Measurements from ENCODE around the gene PPP4R4.
"Not testable (repeated sequence)": the region's sequence is repeated elsewhere in the genome, so short reads cannot be mapped to it uniquely, and the experiment has no call there.

The PPP4R4 gene

DNA sequence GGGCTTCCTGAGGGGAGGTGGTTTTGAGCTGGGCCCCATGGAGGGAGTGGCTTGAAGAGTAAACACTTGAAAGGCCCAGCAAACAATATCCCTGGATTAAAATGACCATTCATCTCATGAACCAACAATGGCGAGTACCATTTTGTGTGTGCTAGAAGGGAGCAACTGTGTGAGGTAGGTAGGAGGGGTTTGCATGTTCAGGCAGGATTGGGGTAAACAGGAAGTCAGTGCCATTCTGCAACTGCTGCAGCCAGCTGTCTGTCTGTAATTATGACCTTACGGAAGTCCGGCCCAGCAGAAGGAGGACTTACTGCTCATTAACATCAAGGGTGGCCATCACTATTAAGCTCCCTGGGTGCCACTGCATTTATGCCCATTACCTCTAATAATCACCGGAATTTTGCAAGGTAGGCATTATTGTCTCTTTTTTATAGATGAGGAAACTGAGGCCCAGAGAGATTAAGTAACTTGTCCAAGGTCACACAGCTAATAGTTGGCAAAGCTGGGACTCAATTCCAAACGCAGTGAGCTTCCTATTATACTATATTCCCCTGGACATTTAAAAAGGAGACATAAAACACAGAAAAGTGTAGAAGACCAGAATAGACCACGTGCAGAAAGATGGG lies 28.1 kb upstream of the PPP4R4 start:
- no peak for DNase-seq

DNA sequence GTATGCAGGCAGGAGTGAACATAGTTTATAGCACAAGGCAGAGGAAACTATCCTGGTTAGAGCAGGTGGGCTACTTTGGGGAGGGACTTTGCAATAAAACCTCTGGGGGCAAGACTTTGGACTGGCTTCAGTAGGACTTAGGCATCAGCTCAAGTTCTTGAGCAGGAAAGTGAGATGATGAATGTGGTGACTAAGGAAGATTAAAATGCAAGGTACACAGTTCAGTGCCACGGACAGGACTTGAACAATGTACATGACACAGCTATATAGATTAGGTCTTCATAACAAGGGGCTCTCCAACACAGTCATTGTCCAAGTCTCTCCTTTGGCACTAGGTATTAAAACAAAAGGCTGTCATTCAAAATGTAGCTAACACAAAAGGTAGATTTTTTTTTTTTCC lies 21.4 kb upstream of the PPP4R4 start:
- DNase-seq = no peak

DNA sequence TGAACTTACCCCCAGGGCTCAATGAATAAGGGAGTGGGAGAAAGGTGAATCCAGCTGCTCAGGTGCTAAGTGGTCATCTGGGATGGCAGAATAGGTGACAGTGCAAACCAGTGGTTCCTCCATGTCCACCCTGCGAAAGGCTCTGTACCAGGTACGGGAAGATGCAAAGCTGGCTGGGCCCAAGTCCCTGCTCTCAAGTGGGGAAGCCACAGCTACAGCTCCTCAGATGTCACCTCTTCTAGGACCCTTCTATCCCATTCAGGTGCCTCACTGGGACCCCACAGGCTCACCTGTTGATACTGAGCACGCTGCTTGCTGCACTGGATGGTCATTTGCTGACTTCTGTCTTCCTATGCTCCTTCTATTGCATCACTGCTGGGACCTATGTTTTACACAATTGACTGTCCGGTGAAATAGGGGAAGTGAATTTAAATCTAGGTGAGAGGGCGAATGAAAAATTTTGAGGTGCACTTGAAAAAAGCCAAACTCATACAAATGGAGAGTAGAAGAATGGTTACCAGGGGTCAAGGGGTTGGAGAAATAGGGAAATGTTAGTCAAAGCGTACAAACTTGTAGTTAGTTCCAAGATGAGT lies 20.3 kb upstream of the PPP4R4 start:
- no peak for DNase-seq

DNA sequence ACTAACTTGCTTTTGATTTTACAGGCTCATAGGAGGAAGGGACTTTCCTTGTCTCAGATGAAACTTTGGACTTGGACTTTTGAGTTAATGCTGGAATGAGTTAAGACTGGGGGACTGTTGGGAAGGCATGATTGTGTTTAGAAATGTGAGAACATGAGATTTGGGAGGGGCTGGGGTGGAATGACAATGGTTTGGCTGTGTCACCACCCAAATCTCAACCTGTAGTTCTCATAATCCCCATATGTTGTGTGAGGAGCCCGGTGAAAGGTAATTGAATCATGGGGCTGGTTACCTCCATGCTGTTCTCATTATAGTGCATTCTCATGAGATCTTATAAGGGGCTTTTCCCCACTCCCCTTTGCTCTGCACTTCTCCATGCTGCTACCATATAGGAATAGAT lies 18.0 kb upstream of the PPP4R4 start:
- DNase-seq = not testable (repeated sequence)

DNA sequence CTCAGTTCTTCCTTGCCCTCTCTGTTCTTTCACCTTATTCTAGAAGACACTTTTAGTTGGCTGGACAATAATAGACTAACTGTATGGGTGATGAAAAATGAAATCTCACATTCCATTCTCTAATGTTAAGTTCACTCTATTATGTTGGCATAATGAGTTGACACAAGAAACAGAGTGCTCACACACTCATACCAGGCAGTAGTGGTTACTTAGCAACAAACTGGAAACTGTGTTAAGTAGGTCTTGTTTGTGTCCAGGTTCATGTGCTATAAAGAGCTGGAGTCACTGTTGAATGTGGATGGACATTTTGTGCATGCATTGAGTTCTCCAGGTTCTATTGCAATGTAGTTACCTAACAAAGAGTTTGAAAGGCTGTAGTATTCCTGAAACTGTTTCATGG lies 16.9 kb upstream of the PPP4R4 start:
- no peak for DNase-seq

DNA sequence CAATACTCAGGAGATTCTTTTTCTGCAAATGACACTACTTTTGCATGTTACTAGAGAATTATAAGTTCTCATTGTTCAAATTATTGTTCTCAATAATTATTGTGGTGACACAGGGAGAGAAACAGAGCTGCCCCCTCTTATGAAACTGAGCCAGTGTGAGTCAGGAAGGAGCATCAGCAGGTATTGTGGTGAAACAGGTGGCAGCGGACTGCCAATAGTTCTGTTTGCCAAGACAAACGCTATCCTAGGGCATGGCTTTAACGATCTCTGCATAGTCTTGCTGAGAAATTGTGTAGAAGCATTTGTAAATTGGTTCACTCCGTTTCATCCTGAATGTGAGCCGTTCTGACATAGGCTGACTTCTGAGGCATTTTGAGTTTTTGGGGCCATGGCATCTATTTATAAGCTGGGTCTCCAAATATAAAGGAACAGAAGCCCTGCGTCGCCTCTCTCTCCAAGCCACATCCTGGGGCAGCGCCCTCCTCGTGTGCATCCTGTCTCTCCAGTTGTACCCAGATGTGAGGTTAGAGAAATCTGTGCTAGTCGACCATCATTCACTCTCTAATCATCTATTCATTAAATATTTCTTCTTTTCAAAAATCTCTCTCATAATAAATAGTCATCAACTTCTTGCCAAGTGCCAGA lies 15.8 kb upstream of the PPP4R4 start:
- no peak for DNase-seq

DNA sequence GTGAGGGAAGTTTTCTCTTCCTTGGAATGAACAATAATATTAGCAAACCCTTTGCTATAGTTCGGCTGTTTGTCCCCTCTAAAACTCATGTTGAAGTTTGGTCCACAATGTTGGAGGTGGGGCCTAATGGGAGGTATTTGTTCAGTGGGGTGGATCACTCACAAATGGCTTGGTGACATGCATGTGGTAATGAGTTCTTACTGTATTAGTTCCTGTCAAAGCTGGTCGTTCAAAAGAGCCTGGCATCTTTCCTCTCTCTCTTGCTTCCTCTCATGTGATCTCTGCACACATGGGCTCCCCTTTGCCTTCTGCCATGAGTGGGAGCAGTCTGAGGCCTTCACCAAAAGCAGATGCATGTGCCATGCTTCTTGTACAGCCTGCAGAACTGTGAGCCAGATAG lies 13.1 kb upstream of the PPP4R4 start:
- DNase-seq = no peak

DNA sequence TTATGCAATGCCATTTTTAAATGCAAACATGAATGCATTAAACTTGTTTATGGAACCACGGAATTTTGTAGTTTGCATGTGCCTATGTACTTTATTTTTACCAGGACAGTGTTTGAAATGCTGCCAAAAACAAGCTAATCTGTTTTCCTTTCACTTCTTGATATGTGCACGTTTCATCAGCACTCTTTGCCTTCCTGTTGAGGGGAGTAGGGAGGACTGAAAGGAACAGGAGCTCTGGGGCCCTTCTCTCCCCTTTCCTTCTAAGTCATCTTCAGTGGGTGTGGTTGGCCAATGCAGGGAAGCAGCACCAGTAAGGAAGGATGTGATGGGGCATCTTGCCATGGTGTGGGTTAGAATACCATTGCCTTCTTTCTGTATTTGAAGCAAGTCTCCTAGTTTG lies 12.1 kb upstream of the PPP4R4 start:
- no peak for DNase-seq

DNA sequence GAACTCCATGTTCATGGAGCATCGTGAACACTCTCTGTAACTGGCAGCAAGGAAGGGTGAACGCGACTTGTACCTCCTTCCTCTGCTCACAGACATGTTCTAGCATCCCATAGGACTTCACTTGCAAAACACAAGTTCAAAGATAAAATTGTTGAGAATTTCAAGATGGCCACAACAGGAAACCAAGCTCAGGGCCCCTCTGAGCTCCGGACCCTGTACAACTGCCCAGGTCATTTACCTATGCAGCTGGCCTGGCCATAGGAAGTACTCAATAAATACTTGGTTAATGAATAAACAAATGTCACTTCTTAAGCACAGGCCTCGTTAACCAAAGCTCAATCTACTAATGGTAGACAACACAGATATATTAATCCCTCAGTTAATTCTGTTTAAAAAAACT lies 11.7 kb upstream of the PPP4R4 start:
- DNase-seq = no peak

DNA sequence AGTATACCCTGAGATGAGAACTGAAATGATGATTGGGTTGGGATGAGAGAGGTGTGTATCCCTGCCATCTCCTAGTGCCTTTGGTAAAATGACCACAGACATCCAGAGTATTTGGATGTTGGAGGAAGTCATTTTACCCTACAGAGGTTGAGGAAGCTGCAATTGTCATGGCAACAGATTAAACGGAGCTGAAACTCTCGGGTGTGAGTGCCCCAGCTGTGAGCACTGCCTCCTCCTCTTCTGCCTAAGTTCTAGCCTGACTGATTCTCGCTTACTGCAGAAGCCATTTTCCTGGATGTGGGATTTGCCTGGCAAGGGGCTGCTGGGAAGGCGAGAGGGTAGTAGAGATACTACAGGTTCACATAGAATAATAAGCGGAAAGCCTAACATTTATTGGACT lies 10.3 kb upstream of the PPP4R4 start:
- no peak for DNase-seq

DNA sequence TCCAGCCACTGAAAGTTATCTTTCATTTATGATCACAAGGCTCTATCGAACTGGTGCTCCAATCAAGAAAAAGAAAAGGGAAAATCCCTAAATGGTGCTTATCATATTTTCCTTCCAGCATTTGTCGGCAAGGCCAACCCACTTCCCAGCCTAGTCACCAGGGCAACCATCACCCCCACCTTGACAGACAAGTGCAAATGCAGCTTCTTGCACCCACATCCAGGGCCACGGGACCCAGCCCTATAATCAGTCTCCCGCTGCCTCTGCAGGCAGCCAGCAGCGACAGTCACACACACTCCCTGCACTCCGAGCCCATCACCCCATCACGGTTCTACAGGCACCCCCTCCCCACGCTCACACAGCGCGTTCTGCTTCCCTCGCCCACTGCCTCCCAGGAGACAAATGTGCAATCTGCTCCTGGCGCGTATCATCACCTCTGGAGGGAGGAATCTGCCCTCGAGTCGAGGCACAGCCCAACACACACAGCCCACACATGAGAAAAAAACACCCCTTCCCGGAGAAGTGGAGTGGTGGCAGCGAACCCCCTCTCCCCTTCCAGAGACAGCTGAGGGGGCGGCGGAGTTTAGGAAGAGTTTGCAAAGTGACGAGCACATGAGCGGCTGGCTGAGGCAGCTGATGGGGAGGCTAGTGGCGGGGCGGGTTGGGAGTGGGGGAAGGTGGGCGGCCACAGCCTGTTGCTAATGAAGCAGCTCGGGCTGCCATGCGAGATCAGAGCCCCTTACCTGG lies 9.3 kb upstream of the PPP4R4 start:
- no peak for DNase-seq

DNA sequence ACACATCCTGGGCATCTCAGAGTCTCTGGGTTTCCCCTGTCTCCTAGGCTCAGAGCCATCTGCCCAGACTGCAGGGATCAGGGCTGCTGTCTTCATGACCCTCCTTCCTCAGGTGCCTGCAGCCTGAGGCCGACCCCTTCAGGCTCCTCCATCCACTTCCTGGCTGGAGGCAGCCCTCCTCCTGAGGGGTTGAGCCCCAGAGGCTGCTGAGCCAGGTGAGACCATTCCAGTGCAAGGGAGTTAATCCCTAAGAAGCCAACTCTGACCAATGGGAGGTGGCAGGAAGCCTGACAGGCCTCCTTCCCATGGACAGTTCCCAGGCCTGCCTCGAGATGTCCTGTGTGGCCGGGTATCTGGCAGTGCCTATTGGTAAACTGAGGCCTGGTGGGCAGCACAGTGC lies 8.4 kb upstream of the PPP4R4 start:
- DNase-seq = no peak

DNA sequence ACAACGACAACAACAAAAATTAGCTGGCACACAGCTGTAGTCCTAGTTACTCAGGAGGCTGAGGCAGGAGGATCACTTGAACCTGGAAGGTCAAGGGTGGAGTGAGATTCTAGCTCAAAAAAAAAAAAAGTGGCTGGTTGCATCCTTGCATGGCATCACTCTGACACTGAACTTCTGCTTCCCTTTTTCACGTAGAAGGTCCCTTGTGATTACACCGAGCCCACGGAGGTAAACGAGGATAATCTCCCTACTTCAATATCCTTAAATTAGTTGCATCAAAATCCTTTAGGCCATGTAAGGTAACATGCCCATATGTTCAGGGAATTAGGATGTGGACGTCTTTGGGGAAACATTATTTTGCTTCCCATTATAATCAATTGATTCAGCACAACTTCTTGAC lies 4.0 kb upstream of the PPP4R4 start:
- DNase-seq = no peak

DNA sequence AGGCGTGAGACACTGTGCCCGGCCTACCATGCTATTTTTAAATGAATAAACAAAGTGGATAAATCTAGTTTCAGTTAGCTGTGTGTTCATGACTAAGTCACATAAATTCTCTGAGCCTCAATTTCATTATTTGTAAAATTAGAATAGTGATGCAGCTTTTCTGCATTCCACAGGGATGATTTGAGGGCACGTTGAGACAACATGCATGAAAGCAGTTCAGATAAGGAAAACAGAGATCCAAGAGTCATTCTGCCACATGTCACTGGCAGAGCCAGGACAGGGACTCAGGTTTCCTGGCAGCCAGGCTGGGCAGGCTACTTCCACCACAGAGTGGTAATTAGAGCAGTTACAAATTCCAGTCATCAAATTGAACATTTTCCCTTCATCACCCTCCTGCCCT lies 2.9 kb upstream of the PPP4R4 start:
- no peak for DNase-seq

DNA sequence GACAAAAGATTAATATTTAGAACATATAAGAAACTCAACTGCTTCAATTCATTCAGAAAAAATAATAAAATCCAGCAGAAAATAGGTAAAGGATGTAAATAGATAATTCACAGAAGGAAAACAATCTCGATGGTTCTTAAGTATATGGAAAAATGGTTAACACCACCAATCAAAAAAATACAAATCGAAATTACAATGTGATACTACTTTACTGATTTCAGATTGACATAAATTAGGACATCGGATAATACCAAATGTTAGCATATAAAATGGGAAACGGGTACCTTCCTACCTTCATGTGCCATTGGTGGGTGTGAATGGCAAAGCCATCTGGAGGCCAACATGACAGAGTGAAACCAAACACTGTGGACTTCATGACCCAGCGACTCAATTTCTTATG lies 1.6 kb upstream of the PPP4R4 start:
- no peak for DNase-seq

DNA sequence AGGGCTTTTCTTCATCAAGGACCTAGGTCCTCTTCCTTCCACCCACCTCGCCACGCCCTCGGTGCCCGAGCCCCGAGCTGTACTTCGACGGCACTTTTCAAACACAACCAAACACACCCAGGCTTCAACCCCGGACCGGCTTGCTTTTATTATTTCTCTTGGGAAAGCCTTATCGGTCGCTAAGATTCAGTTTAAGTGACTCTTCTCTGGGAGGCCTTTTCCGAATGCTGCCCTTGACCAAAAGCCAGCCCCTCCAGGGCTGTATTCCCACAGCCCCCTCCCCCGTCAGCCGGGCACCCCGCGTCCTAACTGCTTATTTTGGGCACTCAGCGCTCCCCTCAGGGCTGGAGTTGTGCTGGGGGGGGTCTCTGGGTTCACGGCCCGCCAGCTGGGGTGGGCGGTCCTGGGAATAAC lies 644 bp upstream of the PPP4R4 start:
- no peak for DNase-seq

DNA sequence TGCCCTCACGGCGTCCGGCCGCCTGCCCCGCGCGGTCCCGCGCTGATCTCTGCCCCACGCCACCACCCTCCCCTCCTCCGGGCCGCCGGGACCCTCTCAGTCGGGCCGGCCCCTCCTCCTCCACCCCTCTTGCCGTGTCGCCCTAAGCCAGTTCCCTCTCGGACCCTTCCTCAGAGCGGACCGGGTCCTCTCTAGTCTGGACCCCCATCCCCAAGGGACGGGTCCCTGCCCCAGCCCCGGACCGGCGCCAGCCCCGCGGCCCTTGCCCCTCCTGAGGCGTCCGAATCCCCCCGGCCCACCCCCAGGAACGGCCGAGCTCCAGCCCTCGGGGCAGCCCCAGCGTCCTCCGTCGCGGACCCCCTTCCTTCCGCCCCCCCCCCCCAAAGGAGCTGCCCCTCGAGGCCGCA lies 485 bp downstream of the PPP4R4 start:
- no peak for DNase-seq

DNA sequence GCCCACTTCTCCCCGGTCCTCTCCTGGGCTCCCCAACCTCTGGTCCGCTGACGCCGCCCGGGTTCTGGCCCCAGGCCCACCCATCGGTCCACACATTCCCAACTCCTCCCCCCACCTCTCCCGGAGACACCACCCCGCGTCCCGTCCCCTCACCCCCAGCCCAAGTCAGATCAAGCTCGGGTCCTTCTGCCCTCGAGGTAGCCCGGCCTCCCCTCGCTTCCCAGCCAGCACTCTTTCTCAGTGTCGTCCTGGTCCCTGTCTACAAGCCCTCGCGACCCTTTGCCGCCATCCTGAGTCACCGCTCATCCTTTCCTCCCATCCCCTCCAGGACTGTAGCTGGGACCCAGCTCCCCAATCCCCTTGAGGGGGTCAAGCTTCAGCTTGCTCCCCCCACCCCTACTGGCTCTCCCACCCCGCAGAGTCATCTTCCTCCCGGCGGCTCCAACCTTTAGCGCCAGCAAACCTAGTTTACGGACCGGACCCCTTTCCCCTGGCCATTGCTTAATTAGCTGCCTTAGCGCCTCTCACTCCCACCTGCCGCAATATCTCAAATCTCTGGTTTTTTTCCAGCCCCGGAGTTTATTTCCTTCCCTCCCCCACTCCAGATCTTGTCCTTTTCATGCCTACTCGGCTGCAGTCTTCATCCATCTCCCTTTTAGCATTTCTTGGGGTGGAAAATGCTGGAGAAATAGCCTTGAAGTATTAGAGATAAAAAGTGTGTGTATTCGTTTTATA lies 1.1 kb downstream of the PPP4R4 start:
- no peak for DNase-seq

DNA sequence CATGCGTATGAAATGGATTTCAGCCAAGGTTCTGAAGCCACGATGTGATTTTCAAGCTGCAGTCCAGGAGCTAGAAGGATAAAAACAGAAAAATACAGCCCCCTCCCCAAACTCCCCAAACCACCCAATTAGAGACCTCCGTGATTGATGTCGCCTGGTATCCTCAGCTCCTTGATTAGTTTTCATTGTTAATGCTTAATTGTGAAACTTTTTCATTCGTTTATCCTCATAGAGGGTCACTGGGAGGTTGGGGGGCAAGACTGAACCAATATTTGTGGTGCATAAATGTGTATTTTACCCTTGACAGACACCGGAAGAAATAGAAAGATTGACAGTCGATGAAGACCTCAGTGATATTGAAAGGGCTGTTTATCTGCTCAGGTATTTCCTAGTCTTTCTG lies 1.6 kb downstream of the PPP4R4 start:
- DNase-seq = no peak

DNA sequence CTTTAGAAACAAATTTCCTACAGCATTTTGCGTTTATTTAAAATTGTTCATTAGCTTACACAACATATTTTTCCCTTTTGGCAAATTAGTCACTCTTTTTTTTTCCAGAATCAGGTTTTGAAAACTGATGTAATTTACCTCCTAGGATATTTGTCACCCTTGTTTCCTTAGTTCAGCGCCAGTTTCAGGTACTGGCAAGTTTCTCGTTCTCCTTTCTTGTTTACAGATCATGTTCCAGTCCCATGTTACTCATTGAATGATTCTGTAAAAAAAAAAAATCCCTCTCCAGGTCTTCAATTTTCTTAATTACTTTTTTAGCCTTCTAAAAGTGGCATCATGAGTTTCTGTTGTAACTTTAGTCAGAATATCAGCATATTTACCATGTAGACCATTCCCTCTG lies 2.7 kb downstream of the PPP4R4 start:
- no peak for DNase-seq

DNA sequence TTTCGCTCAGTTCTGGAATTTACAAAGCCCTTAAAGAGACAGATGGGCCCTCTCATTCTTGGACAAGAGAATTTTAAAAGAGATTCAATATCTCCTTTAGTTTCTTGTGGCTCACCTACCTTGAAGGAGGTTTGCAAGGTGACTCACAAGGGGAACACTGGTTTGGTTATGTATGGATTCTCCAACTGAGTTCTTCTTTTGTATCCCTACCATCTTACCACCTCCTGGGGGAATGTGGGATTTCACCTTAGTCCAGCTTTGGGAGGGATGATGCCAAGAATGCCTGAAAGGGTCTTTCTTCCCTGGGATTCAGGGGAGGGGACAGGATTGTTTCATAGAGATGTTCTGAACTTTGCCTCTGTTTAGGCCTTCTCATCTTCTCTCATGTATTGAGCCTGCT lies 3.7 kb downstream of the PPP4R4 start:
- no peak for DNase-seq

DNA sequence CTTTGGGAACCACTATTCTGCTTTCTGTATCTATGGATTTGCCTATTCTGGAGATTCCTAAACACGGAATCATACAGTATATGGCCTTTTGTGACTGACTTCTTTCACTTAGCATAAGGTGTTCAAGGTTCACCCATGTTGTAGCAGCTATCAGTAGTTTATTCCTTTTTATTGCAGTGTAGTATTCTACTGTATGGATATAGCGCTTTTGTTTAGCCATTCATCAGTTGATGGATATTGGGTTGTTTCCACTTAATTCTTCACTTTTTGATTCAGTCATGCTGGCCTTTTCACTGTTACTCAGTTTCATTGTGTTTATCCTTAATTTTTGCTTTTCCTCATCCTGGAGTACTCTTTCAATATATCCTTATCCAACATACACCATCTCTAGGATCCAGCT lies 5.1 kb downstream of the PPP4R4 start:
- DNase-seq = no peak

DNA sequence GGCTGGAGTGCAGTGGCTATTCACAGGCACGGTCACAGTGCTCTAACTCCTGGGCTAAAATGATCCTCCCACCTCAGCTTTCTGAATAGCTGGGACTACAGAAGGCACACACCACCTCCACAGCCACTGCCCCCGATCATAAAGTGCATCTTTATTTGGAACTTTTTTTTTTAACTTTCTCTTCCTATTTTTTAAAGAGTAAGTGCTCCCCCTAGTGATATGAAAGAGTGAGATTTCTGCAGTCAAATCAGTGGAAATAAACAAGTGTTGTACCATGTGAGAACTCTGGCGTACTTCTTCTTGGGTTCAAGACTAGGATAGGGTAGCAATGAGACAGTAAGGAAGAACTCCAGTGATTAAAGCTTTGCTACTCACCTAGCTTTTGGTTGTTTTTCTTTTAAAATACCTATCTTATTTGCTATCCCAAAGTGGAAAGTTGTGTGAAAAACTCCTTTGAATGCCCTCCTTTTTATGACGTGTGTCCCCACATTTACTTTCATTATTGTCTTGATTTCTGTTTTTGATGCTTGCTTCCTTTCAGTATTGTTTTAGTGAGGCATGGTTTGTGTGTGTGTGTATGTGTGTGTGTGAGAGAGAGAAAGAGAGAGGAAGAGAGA lies 6.6 kb downstream of the PPP4R4 start:
- no peak for DNase-seq

Measured in stimulated activated CD8-positive, alpha-beta memory T cell treated with anti-CD3 and anti-CD28 coated beads, Interleukin-4, amount 100 ng/mL, for 48 hours (primary cell).